ENCODE data around the gene KCNN3.

DNA sequence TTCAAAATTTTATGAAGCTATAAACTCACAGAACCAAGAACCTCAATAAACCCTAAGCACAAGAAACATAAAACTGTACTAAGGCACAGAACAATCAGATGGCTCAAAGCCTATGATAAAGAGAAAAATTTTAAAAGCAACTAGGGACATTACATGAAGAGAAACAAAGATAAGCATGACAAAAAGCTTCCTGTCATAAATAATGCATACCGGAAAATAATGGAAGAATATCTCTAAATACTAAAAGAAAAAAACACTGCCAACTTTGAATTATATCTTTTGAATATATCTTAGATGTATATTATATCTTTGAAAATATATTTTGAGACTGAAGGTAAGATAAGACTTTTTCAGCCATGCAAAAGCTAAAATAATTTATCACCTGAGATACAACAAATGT, 21.4 kb upstream of the KCNN3 start:
- TF ChIP-seq POLR2AphosphoS5 (IDR thresholded peaks at IDR 0.05; ENCODE audit: low read depth, low read length) (no peak), POLR2A (IDR thresholded peaks at IDR 0.05; ENCODE audit: low read depth, low read length) (no peak), TAF1 (IDR thresholded peaks at IDR 0.05; ENCODE audit: borderline replicate concordance, low read depth, low read length) (no peak)
